DMS53 treated with DMSO at 0.1 percent for 48 hours (cell line): ENCODE results near the gene PRRT3.
A peak's percentile ranks its signal among the peaks of the same experiment; 100 is the strongest.
"Not testable (repeated sequence)": the region's sequence is repeated elsewhere in the genome, so short reads cannot be mapped to it uniquely, and the experiment has no call there.

Experiments used
- DNase-seq: peaks from one replicate; lab custom pipeline; 2025; ENCODE audit not compliant: unreplicated experiment; lab: John Stamatoyannopoulos, UW

Gene PRRT3

DNA sequence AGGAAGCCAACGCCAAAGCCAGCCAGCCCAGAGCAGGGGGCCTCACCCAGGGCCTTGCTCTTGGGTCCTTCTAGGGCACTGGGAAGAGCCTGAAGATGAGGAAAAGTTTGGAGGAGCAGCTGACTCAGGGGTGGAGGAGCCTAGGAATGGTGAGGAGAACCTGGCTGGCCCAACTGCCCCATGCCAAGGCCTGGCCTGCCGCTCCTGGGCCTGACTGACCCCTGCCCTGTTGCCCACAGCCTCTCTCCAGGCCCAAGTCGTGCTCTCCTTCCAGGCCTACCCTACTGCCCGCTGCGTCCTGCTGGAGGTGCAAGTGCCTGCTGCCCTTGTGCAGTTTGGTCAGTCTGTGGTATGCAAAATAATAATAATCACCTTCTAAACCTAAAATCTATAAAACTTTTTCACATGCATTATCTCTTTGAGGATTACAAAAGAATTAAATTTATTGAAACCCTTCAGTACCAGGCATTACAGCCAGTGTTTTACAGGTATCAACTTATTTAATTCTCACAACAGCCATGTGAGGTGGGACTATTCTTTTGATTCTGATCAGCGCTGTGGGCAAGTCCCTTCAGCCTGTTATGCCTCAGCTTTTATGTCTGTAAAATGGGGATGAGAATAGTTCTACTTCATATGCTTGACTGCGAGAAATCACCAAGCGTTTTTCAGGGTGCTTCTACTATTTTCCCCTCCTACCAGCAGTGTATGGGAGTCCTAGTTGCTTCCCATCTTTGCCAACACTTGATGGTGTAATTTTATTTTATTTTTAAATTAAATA is 33.8 kb downstream of the PRRT3 start:
- no peak for DNase-seq

DNA sequence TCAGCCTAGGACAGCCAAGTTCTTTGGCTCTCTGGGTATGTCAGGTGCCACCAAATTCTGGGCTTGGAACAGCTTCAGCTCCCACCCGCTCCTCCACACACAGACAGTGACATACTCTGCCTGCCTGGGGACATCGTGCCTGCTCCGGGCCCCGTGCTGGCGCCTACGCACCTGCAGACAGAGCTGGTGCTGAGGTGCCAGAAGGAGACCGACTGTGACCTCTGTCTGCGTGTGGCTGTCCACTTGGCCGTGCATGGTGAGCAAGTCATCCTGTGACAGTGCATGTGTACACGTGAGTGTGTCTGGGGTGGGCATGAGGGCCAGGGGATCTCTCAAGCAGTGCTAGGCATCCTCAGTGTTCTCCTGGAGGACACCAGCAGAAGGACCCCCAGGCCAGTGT is 34.4 kb downstream of the PRRT3 start:
- DNase-seq: no peak

DNA sequence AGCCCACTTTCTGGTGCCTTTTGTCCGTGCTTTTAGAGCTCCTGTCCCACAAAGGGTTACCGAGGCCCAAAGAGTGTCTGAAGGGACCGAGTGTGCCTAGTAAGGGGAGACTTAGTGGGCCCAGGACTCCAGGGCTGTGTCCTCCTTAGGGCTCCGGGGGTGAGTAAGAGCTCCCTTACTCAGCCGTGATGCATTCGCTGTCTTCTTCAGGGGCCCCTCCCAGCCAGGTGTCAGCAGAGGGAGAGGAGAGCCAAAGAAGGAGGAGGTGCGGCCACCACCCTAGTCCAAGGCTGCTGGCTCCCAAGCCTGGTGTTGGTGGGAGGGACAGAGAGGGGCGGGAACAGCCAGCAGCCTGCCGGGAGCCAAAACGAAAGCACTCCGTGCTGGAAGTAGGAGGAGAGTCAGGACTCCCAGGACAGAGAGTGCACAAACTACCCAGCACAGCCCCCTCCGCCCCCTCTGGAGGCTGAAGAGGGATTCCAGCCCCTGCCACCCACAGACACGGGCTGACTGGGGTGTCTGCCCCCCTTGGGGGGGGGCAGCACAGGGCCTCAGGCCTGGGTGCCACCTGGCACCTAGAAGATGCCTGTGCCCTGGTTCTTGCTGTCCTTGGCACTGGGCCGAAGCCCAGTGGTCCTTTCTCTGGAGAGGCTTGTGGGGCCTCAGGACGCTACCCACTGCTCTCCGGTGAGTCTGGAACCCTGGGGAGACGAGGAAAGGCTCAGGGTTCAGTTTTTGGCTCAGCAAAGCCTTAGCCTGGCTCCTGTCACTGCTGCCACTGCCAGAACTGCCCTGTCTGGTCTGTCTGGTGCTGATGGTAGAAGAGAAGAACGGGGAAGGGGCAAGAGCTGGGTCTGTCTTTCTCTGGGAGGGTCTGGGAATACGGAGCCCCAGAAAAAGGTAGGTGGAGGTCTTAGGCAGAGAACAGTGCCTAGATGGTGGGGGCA is 35.2 kb downstream of the PRRT3 start, which contains the start of gene IL17RC:
TSS of gene IL17RC (plus strand) at position 365 of the 947 bp plus-strand sequence. CDS start at position 583, 218 bp downstream.
- peak; percentile 50 for DNase-seq

DNA sequence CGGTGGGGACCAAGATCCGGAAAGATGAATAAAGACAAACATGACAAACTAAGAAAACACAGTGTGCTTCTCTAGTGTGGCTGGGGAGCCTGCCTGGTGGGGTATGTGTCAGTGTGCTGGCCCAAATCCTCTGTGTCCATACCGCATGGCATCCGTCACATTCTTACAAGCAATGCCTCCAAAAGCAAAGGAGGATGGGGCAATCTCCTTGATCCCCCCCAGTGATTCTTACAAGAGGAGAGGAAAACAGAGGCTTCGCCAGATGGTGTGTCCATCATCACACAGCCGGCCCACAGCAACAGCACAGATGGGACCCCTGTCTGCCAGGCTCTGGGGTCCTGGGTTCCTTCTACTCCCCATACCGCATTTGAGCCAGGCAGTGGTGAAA is 35.9 kb downstream of the PRRT3 start:
- DNase-seq: no peak

DNA sequence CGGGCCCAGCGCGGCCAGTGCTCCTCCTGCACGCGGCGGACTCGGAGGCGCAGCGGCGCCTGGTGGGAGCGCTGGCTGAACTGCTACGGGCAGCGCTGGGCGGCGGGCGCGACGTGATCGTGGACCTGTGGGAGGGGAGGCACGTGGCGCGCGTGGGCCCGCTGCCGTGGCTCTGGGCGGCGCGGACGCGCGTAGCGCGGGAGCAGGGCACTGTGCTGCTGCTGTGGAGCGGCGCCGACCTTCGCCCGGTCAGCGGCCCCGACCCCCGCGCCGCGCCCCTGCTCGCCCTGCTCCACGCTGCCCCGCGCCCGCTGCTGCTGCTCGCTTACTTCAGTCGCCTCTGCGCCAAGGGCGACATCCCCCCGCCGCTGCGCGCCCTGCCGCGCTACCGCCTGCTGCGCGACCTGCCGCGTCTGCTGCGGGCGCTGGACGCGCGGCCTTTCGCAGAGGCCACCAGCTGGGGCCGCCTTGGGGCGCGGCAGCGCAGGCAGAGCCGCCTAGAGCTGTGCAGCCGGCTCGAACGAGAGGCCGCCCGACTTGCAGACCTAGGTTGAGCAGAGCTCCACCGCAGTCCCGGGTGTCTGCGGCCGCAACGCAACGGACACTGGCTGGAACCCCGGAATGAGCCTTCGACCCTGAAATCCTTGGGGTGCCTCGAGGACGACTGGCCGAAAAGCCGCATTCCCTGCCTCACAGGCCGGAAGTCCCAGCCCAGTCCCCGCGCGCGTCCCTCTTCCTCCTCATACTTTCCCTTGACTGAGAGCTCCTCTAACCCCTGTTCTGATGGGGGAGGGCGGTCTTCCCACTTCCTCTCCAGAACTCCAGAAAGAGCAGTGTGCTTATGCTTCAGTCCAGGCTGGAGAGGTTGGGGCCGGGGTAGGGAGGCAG is 36.7 kb downstream of the PRRT3 start:
- peak; percentile 8 for DNase-seq

DNA sequence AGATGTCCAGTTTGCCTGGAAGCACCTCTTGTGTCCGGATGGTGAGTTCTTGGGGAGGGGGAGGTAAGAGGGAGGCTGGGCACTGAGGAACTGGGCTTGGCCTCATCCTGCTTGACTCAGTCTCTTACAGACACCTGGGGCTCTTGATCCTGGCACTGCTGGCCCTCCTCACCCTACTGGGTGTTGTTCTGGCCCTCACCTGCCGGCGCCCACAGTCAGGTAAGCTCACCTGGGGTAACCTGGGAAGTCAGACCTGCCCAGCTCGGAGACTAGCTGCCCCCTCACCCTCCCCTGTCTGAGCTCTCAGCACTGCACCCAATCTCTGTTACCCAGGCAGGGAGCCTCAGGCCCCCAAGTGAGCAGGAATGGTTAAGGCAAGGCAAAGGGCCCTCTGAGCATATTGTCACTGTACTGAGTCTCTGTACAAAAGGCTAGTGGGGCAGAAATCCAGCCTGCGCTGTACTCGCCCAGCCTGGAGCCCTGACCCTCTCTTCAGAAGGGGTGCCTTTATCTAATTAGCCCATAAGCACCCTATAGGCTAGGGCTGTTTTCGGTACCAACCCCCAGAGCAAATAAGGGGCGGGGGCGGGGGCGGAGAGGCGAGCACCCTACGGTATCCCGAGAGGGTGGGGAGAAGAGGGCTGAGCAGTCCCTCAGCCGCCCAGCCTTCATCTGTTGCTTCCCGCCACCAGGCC is 37.5 kb downstream of the PRRT3 start:
- no peak for DNase-seq

DNA sequence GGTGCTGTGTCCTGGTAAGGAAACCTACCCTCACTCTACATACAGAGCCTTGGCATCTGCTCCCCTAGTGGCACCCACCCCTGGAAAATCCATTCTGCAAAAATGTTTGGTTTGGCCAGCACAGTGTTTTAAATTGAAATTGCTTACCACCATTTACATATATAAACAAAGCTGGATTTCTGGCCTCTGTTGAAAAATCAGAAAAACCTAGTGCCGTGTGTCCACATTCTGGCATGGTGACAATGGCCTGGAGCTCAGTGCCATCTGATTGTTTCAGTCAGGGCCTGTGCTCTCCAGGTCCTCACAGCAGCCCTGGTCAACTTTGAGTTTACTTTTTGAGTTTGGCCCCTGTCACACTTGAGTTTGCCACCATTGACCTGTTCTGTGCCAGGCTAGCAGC is 38.2 kb downstream of the PRRT3 start:
- no peak for DNase-seq

DNA sequence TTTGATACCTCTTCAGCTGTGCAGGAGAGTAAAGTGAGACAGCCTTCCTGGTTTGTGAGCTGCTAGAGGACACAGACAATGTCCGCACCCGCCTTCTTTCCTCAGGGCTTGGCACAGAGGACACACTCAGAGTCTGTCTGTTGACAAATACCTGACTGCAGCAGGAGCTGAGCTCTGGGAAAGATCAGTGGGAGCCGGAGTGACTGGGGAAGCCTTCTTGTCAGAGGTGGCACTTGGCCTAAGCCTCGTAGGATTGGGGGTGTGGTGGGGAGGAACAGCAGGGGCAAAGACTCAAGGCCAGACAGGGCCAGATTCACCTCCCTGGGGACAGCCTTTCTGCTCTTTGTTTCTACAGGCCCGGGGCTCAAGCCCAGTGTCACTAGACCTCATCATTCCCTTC is 38.6 kb downstream of the PRRT3 start:
- no peak for DNase-seq

DNA sequence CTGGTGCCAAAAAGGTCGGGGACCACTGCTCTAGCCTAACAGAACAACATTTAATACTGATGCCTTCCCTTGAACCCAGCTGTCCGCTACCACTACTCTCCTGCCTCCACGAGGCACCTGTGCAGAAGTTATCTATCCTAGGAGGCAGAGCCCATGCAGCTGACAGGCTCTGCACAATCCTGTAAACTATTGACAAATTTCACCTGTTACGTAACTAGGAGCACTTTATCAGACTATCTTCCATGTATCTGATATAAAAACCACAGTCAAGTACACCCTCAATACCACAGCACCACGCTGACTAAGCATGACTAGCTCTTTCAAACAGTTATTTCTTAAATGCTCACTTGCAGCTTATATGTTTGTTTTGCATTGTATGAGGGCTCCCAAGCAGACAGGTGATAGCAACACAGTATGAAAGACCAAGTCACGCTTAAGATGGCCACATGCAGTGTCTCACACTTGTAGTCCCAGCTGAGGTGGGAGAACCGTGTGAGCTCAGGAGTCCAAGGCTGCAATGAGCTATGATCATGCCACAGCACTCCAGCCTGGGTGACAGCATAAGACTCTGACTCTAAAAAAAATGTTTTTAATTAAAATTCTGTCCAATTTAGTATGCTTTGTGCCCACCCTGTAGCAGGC is 39.8 kb downstream of the PRRT3 start:
- no peak for DNase-seq

DNA sequence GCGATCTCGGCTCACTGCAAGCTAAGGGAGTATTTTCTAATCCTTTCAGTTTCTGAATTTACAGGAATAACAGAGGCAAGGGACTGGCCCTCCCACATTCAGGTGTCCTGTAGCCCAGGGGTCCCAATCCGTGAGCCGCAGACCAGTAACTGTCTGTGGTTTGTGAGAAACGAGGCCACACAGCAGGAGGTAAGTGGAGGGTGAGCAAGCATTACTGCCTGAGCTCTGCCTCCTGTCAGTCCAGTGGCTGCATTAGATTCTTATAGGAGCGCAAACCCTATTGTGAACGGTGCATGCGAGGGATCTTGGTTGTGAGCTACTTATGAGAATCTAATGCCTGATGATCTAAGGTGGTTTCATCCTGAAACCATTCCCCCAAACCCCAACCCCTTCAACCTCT is 40.3 kb downstream of the PRRT3 start:
- no peak for DNase-seq

DNA sequence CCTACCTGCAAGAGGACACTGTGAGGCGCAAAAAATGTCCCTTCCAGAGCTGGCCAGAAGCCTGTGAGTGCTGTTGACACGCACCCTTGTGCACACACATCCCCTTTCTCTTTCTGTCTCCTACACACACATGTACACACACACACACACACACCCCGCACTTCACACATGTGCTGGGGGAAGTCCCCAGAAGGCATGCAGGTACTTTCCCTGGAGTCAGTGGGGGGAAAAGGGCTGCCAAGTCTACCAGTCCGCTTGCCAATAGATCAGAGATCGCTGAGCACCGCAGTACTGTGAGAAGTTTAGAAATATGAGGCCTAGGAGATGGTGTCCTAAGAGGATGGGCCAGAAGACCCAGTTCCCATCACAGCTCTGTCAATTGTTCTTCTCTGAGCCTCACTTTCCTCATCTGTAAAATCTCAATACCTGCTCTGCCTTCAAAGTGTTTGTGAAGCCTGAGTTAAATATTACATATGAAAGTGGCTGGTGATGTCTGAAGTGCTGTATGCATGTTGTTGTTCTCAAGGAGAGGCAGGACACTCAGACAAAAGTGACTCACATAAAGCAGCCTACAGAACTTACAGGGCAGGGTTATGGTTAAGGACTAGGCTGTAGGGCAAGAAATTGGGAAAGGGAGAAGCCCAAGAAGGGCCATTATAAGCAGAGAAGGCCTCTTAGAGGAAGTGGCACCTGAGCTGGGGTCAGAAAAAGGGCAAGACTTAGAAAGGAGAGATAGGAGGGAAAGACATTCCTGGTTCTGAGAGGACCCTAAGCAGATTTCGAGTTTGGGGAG is 42.8 kb downstream of the PRRT3 start:
- DNase-seq: no peak

DNA sequence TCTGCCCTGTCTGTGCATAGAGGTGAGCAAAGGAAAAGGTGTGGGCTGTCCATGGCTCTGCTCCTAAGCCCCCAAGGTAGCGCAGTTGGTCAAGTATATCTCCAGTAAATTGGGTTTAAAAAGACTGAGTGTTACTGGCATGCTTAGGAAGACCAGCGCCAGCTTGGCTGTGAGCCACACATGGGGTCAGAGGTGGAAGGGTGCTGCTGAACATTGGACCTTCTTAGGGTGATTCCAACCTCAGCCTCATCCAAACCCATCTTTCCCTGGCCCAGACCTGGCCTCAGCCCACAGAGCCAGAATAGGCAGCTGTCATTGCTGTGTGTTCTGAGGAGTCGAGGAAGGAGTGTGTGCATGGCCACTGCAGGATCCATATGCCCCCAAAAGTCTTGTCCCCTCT is 43.9 kb downstream of the PRRT3 start:
- DNase-seq: no peak

DNA sequence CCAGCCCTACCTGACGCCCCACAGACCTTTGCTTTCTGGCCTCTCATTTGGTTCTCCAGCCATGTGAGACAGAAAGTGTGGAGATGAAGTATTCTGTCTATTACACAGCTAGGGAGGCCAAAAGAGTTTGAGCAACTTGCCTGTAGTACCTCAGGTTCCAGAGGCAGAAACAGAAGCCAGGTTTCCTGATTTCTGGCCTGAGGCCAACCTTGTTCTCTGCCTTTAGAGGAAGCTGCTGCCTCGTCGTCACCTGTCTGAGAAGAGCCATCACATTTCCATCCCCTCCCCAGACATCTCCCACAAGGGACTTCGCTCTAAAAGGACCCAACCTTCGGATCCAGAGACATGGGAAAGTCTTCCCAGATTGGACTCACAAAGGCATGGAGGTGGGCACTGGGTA is 45.7 kb downstream of the PRRT3 start:
- no peak for DNase-seq

DNA sequence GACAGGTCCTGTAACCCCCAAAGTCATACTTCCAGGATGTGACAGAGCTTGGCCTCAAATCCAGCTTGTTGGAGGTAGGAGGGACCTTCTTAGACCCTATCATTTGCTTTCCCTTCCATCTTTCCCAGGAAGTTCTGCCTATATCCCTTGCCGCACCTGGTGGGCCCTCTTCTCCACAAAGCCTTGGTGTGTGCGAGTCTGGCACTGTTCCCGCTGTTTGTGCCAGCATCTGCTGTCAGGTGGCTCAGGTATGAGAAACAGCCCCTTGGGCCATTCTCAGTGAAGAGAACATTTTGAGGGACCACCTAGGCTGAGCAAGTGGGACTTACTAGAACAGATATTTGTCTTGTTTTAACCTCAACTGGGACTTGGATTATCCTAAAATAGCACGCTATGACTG is 48.3 kb downstream of the PRRT3 start:
- DNase-seq: no peak

DNA sequence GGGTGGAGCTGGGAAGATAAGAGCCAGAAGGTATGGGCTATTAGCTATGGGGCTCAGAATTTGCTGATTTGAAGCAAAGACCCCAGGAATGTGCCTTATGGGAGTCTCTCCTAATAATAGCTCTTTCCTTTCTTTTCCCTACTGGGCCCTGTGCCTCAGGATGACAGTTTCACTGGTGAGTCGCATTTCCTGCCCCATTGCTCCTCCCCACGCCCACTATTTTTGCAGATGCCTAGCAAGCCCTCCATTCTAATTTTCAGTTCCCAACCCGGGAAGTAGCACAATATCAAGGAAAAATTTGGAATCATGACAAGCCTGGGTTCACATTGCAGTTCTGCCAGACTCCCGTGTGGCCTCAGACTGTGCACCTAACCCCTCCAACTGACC is 49.0 kb downstream of the PRRT3 start:
- no peak for DNase-seq

DNA sequence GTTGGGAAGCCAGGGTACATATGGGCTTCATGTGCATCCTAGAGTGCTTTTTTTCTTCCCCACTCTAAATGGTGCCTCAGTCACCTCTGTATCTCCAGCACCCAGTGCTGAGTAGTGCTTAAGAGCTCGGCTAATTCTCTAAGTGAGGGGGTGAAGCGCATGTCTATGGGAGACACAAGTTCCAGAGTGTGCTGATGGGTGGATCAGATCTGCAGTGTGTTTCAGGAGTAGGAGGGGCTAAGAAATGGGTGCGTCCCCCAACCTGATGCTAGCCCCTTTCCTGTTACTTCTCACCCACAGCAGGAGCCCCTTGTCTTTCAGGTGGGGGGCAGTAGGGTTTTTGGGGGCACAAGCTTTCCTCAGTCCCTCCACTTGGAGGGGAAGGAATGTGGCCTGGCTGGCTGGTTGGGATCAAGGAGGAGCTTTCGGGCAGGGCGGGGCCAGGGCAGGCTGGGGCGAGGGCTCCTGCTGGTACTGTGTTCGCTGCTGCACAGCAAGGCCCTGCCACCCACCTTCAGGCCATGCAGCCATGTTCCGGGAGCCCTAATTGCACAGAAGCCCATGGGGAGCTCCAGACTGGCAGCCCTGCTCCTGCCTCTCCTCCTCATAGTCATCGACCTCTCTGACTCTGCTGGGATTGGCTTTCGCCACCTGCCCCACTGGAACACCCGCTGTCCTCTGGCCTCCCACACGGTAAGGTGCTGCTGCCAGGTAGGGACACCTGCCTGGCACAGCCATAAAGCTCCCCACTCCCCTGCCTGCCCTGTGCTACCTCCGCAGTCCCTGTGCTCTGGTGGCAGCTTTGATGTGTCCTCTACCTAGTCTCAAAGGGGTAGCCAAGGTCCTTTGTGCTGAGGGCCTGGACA is 49.6 kb downstream of the PRRT3 start, which contains the start of gene IL17RE:
TSS of gene IL17RE (plus strand) at position 477 of the 866 bp plus-strand sequence. CDS start at position 562, 85 bp downstream.
- no peak for DNase-seq

DNA sequence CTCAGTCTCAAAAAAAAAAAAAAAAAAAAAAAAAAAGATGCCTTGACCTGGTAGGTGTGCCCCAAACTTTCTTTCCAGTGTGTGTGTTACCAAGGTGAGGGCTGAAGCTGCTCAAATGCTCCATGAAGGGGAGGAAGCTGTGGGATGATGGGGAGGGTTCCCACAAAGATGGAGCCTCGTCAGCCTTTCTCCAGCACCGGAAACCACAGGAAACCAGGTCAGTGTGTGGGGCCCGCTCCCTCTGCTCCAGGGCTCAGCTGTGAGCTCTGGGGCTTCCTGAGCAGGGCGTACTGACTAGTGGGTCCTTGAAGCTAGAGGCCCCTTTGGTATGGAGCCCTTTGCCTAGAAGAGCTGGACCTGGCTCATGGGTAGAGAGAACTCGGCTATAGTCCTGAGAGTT is 50.2 kb downstream of the PRRT3 start:
- DNase-seq: no peak

DNA sequence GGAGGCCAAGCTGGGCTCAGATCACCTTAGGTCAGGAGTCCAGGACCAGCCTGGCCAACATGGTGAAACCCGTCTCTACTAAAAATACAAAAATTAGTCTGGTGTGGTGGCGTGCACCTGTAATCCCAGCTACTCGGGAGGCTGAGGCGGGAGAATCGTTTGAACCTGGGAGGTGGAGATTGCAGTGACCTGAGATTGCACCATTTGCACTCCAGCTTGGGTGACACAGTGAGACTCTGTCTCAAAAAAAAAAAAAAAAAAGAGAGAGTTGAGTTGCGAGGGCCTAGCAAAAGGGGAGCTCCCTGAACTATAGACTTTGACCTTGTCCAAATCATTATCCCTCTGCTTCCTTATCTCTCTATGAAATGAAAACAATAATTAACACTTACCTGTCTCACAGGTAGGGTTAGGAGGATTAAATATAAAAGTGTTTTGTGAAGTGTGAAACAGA is 51.2 kb downstream of the PRRT3 start:
- not testable (repeated sequence) for DNase-seq
